Measurements from ENCODE around the gene SH2D6.

- TF ChIP-seq EZH2 (IDR thresholded peaks at IDR 0.05) (no peak), POLR2AphosphoS5 (IDR thresholded peaks at IDR 0.05; ENCODE audit: borderline replicate concordance, low read depth, low read length) (no peak)
Measured at GRCh38 chr2:85481818-85482777, 63.6 kb downstream of the SH2D6 start.
